Adipose tissue (tissue), 3 donors: ENCODE measurements around the gene TCAIM. TPM values are rescaled to one million over a fixed set of nuclear protein-coding genes. Genes with fewer than 3 reads are reported as not detected.
"Not testable (repeated sequence)": the region's sequence is repeated elsewhere in the genome, so short reads cannot be mapped to it uniquely, and the experiment has no call there.

Experiments used
- H3K27ac ChIP-seq: one replicate; pipeline ENCODE4 v1.5.1; 2013; ENCODE audit warnings: low read depth, low read length
- WGBS, 3 donors: extraction: QIAGEN DNeasy Blood & Tissue Kit; methylation state at CpG; one replicate each; pipeline ENCODE4 v1.1.7; 2013; 5-methylcytosine and 5-hydroxymethylcytosine counted together
- polyA plus RNA-seq, 3 donors: library from polyadenylated mRNA; stranded (reverse); fragments of 200-250 nt; gene quantifications; one replicate each; pipeline ENCODE4 v1.2.3, GENCODE V29; 2013
- donor health status: healthy with polysubstance abuse.
- donor health status: Bipolar disorder and iron deficiency.
- donor health status: healthy.

The TCAIM gene
- polyA plus RNA-seq, 3 donors = 7.6 to 14.1 (median 12.7) TPM

DNA sequence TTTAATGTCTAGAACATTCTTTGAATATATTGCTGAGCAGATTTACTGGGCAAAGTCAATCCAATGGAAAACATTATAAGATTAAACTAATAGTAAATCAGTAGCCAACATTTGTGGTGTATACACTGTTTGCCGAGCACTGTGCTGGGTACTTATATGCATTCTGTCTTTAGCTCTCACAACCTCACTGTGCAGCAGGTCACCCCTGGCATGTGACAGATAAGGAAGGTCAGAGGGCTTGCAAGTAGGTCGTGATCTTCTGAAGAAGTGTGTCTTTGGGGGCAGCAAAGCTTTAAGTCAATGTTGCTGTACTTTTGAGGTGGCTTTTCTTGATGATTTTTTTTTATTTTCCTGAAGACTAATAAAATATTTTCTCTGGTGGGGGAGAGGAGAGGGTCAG is 62.2 kb downstream of the TCAIM start:
- no peak overlapping the region for H3K27ac ChIP-seq
- WGBS, 3 donors = 73 to 74% (median 74%) methylated on average over 2 of the region's 2 CpGs

GRCh38 chr3:44402548-44402947 is 64.0 kb downstream of the TCAIM start:
- H3K27ac ChIP-seq = no peak overlapping the region
- 97 to 98% (median 98%) methylated on average over 3 of the region's 3 CpGs for WGBS, 3 donors

DNA sequence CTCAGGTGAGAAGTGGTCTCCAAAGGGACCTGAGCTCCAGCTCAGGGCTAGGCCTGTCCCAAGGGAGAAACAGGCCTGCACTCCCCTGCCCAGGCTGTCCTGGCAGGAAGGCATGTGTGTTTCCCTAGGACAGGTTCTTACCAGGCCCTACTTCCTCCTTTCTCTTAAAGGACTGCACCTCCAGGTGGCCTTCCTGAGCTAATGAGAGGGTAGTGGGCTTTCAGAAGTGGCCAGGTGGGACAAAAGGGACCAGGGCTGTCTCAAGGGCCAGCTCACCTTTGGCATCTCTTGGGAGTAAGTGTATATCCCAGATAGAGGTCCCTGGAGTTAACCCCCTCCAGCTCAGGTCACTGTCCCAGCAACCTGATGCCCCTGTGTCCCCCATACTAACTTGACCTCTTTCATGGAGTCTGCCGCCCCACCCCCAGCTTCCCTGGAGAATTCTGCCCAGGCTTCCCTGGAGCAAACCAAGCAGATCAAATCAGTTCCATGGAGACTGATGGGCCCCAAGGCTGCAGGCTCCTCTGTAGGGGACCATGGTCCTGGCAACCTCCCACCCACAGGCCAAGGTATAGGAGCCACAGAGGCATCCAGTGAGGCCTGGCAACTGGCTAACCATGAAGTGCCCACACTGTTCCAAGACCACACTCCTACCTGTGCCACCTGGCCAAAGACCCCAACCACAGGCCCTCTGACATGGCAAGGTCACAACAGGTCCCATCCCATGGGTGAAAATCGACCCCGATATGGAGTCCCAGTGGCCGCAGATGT is 71.3 kb downstream of the TCAIM start:
- no peak overlapping the region for H3K27ac ChIP-seq
- WGBS, 3 donors = 74 to 92% (median 83%) methylated on average over 4 of the region's 4 CpGs

- 79 to 84% (median 81%) methylated on average over 11 of the region's 11 CpGs for WGBS, 3 donors
- no peak overlapping the region for H3K27ac ChIP-seq
Measured at GRCh38 chr3:44411031-44411645, 72.6 kb downstream of the TCAIM start.

GRCh38 chr3:44412365-44412764 is 73.8 kb downstream of the TCAIM start:
- no peak overlapping the region for H3K27ac ChIP-seq
- WGBS, 3 donors = 71 to 78% (median 73%) methylated on average over 10 of the region's 10 CpGs

DNA sequence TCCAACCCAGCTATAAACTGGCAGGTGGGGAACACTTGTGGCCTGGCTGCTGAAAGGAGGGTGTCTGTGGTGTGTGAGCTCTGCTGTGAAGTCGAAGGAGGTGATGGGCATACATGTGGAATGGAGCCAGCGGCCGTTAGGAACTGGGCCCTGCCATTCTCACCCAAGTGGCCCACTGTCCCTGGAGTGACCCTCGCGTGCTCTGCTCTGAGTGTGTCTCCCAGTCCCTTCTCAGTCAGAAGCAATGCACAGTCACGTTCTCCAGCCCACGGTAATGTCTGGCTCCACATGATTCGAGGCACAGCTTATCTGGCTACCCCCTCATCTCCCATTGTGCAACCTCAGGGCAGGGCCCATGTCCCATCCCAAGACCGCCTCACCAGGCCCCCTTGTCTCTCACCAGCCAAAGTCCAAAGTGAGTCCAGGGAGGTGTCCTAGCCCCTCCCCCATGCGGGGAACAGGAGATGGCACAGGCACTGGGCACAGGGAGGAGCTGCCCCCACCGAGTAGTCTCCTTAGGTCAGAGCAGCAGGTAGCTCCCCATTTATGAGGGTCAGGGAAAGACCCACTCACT is 76.0 kb downstream of the TCAIM start:
- 83 to 87% (median 84%) methylated on average over 11 of the region's 11 CpGs for WGBS, 3 donors
- H3K27ac ChIP-seq = no peak overlapping the region

GRCh38 chr3:44415421-44415820 is 76.9 kb downstream of the TCAIM start:
- 88 to 93% (median 90%) methylated on average over 11 of the region's 11 CpGs for WGBS, 3 donors
- no peak overlapping the region for H3K27ac ChIP-seq

GRCh38 chr3:44416031-44417030 is 77.8 kb downstream of the TCAIM start:
- H3K27ac ChIP-seq = no peak overlapping the region
- 91 to 94% (median 93%) methylated on average over 11 of the region's 11 CpGs for WGBS, 3 donors

DNA sequence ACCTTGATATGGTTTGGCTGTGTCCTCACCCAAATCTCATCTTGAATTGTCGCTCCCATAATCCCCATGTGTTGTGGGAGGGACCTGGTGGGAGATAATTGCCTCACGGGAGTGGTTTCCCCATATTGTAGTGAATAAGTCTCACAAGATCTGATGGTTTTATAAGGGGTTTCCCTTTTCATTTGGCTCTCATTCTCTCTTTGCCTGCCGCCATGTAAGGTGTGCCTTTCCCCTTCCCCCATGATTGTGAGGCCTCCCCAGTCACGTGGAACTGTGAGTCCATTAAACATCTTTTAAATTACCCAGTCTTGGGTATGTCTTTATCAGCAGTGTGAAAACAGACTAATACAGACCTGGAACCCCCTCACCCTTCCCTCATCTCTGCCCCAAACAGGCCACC is 79.6 kb downstream of the TCAIM start:
- WGBS, 3 donors = 87 to 89% (median 87%) methylated on average over 4 of the region's 4 CpGs
- not testable (repeated sequence) for H3K27ac ChIP-seq

GRCh38 chr3:44418549-44418948 is 80.0 kb downstream of the TCAIM start:
- H3K27ac ChIP-seq = no peak overlapping the region
- WGBS, 3 donors = 77 to 86% (median 85%) methylated on average over 2 of the region's 2 CpGs

DNA sequence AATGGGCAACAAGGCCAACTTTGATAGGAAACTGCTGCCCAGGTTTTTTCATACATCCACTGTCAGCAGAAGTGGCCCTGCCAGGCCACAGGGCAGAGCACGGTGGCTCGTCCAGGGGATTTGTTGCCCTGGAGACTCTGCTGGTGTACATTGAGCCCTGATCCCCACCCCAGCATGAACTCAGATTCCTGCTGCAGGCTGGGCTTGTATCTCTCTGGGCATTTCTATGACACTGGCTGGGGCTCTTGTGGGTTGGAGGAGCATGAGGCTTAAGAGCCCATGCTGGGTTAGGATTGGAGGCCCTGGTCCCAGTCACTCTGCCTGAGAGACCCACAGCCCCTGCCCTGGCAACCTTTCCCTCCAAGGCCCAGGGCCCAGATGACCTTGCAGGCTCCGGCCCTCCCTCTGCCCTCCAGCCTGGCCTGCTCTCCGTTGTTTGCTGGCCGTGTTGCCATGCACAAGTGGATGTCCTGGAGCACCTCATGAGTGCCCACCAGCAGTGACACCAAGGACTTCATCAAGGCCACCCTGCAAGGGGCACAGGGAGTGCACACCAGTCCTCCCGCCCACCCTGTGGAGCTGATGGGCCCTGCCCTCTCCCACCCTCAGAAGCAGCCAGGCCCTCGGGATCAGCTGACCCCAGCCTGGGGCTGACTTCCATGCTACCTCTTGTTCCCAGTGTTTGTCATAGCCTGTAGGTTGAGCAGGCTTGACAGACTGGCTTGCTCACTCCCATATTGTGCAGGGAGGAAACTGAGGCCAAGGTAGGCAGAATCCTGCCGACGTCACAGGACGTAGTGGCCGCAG is 80.8 kb downstream of the TCAIM start:
- H3K27ac ChIP-seq = no peak overlapping the region
- WGBS, 3 donors = 78 to 82% (median 79%) methylated on average over 11 of the region's 11 CpGs

- no peak overlapping the region for H3K27ac ChIP-seq
- 78 to 90% (median 83%) methylated on average over 14 of the region's 14 CpGs for WGBS, 3 donors
Measured at GRCh38 chr3:44419923-44420650, 81.5 kb downstream of the TCAIM start.

- WGBS, 3 donors = 91 to 94% (median 94%) methylated on average over 1 of the region's 1 CpG
- H3K27ac ChIP-seq = no peak overlapping the region
Measured at GRCh38 chr3:44420676-44421075, 82.1 kb downstream of the TCAIM start.

DNA sequence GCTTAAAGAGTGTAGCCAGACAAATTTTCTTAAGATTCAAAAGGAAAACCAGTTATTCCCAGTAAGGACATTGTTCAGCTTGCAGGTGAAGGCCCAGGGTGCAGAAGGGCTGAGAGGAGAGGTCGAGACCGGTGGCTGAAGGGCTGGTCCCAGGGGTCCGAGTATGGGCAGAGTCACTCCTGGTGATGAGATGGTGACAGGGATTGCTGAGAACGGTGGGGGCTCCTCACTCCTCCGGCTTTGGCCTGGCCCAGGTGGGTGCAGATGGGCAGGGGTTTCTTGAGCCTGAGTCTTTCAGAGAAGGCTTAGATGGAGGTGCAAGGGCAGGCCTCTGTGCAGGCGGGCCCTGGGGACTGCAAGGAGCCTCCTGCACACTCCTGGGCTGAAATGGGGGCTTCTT is 82.7 kb downstream of the TCAIM start:
- H3K27ac ChIP-seq = no peak overlapping the region
- 90 to 92% (median 90%) methylated on average over 6 of the region's 6 CpGs for WGBS, 3 donors

DNA sequence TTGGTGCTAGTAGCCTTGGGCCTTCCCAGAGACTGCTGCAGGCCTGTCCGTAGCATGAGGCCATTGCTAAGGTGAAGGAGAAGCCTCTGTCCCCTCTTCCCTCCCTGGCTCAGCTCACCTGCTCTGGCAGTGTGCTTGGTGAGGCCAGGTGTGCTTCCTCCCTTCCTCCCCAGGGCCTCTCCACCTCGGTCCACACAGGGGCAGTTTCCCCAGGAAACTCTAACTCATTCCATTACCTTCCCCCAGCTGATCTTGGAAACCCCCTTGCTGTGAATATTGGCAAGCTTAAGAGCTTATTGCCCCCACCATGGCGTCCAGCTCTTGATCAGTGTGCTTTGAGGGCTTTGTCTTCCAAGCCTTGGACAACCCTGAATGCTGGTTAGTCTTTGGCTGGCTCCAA is 86.2 kb downstream of the TCAIM start:
- 66 to 70% (median 67%) methylated on average over 3 of the region's 3 CpGs for WGBS, 3 donors
- no peak overlapping the region for H3K27ac ChIP-seq

- 79 to 83% (median 83%) methylated on average over 3 of the region's 3 CpGs for WGBS, 3 donors
- H3K27ac ChIP-seq = no peak overlapping the region
Measured at GRCh38 chr3:44427683-44428082, 89.1 kb downstream of the TCAIM start.

- H3K27ac ChIP-seq = no peak overlapping the region
- WGBS, 3 donors = 66 to 86% (median 83%) methylated on average over 7 of the region's 7 CpGs
Measured at GRCh38 chr3:44428910-44429309, 90.3 kb downstream of the TCAIM start.
